Left ventricle myocardium superior (tissue), 1 donor: ENCODE data around the gene PPFIBP1. TPM values are rescaled to one million over a fixed set of nuclear protein-coding genes. Genes with fewer than 3 reads are reported as not detected.
"Not testable (repeated sequence)": the region's sequence is repeated elsewhere in the genome, so short reads cannot be mapped to it uniquely, and the experiment has no call there.

ENCODE experiments used
- ATAC-seq: fragments of 200-7000 bp; cut with Tn5 transposase; one replicate; pipeline ENCODE4 v1.9.1; 2020; ENCODE audit warnings: mild to moderate bottlenecking, moderate library complexity
- DNase-seq: peaks from one replicate; pipeline ENCODE4 v3.0.0-alpha.2; 2020
- intact Hi-C: fragments of 100-400 bp; cut with micrococcal nuclease; formaldehyde crosslinking; loops from one replicate; pipeline ENCODE4 v1.11.0; 2022
- total RNA-seq: library from RNA; stranded (reverse); fragmentation: NEBNext Ultra II Directional; extraction: Animal tissue kit (Norgen Biotek cat#: 25700); gene quantifications from one replicate; pipeline ENCODE4 v1.2.1, GENCODE V29; 2021
- donor health status: DM: no; HTN: yes; CAD: no; lungs with severe emphysema.

Gene PPFIBP1
- total RNA-seq, 1 donor from 2014 or later, result 332 TPM

DNA sequence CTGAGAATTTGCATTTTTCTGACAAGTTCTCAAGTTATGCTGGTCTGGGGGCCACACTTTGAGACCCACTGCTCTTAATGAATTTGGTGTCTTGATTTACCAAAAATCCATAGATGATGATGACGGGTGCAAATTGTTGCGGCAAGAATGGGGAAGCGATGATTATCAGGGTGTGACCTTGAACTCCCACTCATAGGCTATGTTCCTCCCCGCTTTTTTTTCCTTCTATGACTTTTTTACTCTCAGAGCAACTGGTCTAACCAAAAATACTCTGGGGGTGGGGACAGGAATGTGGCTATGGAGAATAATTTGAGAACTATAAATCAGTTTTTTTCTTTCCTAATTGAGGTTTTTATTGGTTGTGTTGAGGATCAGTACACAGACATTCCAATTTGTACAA, 83.6 kb downstream of the PPFIBP1 start:
- ATAC-seq, result no peak

DNA sequence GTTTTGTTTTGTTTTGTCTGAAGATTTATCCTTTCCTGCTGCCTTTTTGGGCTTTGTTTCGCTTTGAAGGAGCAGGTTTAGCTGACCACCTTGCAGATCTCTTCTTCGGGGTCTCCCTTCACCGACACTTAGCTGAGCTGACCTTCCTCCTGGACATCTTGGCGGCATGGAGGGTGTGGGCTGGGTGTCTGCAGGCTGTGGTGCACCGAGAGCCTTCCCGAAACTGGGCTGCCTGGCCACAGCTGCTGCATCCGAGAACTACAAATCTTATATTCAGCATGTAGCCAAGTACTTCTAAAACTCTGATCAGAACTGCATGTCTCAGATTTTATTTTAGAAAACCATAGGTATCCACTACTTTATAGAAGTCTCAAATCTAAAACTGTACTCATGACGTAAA, 84.9 kb downstream of the PPFIBP1 start:
- intact Hi-C loops, result no loop called here
- DNase-seq, result no peak
- ATAC-seq, result peak; percentile 54

More for the DNA sequence above, 83.6 kb downstream of the PPFIBP1 start:
- no peak for DNase-seq
- intact Hi-C loops, result no loop called here

DNA sequence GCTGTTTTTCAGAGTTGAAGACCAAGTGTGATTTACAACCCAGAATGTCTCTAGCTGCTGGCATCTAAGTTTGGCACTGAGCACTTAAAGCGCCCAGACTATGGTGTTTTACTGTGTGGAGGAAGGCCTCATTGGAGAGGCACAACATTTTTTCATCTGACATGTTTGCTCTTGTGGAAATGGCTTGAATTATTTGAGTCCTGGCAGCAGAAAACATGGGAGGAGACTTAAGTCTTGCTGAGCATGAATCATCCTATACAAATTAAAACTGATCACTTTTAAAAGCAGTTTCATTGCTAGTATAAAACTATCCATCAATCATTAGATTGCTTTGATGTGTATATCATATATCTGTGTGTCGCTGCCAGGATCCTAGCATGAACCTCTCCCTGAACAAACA, 86.4 kb downstream of the PPFIBP1 start:
- DNase-seq, result no peak
- ATAC-seq, result peak; percentile 10
- intact Hi-C loops, result no loop called here

DNA sequence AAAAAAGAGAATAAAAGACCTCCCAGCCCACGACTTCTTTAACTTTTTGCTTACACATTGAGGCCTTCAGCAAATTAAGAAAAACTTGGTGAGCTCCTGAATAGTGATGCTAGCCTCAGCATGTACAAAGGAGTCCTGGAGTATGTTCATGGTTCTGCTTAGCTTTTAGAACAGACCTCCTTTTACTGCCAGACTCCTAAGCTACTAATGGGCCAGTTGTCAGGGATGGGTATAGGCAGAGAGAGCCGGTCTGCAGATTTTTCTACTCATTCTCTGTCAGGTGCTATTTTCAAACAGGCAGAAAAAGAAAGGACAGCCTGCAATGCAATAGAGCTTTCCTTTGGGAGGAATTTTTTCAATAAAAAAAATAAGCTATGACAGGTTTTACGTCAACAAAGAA, 90.4 kb downstream of the PPFIBP1 start:
- no peak for DNase-seq
- intact Hi-C loops, result no loop called here
- ATAC-seq, result no peak

DNA sequence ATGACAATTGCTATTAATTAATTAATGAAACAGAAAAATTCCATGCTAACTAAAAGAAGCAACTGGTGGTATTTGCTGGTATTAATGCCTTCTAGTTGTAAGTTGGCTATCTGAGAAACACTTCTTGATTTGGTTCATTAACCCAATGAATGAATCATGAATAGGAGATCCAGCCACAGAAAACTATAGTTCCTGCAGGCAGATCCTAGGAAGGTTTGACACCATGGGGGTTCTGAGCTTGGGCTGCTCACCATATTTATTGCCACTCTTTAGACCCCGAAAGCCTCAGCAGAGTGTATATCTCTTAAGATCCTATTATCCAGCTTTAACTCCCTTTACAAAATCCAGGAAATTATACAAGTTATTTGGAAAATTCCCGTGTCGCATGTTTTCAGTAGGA, 90.9 kb downstream of the PPFIBP1 start:
- DNase-seq (no peak), ATAC-seq (no peak)
- intact Hi-C loops, result no loop called here

DNA sequence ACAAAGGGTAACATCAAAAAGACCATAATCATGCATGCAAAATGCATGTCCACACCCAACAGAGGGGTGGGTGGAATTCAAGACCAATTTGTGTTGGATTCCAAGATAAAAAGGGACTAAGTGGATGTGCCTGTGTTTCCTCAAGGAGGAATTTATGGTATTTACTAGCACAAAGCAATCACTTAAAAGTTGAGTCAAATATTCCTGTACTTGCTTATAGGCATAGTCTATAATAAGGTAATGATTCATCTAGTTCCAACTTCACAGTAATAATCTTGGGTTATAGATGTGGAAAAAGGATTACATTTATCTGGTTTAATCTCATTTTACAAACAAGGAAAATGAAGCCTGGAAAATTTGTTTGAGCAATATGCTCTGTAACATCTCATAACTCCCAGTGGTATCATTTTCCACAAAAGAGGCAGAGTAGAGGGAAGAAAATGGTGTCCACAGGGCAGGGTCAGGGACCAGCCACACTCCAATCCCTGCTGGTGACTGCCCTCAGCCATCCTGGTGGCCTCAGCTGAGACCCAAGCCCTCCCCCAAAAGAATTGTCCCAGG, 91.4 kb downstream of the PPFIBP1 start:
- ATAC-seq (no peak), DNase-seq (no peak)
- intact Hi-C loops, result no loop called here

DNA sequence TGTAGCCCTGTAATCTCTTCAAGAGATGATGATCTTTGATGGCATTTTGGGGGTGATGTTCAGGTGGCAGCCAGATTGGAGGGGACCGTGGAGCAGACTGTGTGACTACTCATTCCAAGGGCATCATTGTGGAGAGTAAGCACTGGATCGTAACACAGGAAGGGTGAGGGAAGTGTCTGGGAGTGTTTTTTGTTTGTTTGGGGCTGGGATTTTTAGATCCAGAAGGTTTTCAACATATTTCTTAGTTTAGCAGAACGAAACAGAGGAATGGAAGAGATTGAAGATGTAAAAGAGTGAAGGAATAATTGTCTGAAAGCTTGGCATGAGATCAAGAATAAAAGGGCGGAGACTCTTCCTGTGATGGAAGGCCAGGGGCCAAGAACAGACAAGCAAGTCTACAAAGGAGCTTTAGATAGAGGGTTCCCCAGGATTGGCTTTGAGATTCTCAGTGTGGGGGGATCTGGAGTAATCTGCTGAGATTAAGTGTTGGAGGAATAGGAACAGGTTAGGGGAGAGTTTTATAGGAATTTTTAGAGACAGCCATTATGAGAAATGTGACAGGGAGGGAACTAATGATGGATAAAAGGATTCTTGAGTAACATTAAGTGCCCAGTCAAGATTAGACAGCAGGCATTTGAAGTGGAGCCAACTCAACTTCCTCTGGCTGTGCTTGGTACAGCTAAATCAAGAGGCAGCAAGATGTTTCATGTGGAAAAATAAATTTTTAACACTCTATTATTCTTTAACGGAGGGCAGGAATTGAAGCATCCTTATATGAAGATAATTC, 92.5 kb downstream of the PPFIBP1 start:
- intact Hi-C loops, result no loop called here
- no peak for DNase-seq
- ATAC-seq, result peak; percentile 36

DNA sequence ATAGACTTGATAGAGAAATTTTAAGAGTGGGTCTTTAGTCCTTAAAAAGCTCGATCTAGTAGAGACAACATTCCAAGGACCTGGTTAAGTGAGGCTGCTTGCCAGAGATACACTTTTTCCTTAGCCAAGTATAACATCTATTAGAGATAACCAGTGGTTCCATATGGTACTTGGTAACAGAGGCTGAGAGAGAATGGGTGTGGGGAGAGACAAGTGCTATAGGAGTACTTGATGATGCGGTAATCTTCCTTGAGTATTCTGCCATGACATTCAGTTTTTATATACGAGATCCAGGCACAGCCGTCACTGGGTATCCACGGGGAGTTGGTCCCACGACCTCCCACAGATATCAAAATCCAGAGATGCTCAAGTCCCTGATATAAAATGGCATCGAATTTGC, 94.8 kb downstream of the PPFIBP1 start:
- ATAC-seq (no peak), DNase-seq (no peak)
- intact Hi-C loops, result no loop called here

DNA sequence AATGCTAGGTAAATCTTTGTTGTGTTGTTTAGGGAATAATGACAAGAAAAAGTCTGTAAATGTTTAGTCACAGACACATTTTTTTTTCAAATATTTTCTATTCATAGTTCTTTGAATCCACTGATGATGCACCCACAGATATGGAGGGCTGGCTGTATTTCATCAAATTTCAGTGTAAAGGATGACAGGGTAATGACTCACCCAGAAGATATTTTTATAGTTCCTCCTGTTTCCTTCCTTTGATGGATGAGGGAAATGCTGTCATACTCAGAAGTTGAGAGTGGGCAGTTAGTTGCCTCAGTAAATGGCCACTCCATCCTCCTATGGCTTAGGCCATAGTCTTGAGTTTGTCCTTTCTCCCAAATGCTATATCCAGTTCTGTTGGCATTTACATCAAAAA, 95.3 kb downstream of the PPFIBP1 start:
- ATAC-seq, result peak; percentile 48
- intact Hi-C loops, result no loop called here
- no peak for DNase-seq

DNA sequence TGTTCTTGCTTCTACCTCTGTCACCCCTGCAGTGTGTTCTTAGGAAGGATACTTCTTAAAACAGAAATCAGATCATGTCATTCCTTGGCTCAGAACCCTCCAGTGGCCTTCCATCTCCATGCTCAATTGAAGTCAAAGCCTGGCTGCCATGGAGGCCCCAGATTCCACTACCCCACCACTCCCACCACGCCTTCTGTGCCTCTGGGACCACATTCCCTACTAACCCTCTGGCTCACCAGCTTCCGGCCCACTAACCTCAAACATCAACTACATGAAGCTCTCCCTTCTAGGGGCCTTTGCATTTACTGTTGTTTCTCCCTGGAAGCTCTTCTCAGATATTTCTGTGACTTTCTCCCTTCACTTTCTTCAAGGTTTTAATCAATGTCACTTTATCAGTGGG, 96.1 kb downstream of the PPFIBP1 start:
- intact Hi-C loops, result no loop called here
- DNase-seq (no peak), ATAC-seq (no peak)

DNA sequence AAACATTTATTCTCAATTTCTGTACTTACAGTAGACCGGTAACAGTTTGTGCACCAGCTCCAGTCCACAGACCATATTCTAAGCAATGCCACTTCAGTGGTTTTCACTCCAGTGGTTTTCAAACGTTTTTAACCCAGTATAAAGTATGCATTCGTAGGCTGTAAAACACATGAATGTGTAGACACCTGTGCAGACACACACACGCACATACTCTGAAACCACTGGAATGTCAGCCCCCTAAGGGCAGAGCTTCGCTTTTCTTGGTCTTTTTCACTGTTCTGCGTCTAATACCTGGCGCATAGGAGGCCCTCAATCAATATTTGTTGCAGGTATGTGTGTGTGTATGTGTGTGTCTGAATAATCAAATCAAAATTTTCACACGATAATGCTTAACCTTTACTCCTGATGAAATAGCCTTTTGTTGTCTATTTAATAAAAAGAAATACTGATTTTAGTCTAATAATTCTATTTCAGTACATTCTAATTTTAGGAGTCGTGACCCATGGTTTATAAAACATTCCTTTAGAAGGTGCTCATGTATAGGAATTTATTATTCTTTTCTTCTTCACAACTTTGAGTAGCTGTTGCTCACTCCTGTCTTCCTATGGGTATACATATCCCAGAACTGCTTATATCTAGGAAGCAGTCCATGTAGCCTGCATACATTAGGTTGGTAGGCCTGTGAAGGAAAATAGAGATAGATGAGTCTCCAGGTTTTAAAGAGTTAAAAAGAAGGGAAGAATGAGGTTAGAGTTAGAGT, 98.6 kb downstream of the PPFIBP1 start:
- ATAC-seq, result no peak
- DNase-seq, result no peak
- intact Hi-C loops, result no loop called here

DNA sequence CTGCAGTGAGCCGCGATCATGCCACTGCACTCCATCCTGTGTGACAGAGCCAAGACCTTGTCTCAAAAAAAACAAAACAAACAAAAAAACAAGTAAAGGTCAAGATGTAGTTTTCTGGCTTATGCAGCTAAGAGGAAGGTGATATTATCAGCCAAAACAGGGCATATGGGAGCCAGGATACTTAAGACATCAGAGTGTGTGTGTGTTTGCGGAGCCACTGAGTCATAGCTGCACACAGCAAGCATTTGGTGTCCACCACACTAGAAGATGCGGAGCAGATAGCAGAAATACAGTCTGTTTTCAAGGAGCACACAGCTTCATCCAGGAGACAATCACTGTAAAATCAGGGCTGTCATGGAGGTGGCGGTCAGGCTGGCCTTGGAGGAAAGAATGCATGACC, 99.6 kb downstream of the PPFIBP1 start:
- ATAC-seq, result no peak
- DNase-seq, result no peak
- intact Hi-C loops, result no loop called here

DNA sequence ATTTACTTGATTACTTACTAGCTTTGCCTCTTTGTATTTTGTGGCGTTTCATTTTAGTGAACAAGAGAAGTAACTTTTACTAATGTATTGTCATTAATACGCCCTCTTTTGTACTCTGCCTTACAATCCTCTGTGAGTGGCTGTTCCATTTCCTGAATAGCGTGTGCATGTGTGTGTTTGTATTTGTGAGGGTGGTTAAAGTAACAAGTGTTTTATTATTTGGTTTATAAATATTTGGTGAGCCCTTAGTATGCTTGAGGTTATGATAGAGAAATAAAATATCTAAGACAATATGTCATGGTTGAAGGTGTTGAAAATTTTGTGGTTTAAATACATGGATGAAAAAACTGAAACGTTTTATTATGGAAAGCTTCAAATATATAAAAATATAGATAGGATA, 100.6 kb downstream of the PPFIBP1 start:
- DNase-seq (no peak), ATAC-seq (no peak)
- intact Hi-C loops, result no loop called here

DNA sequence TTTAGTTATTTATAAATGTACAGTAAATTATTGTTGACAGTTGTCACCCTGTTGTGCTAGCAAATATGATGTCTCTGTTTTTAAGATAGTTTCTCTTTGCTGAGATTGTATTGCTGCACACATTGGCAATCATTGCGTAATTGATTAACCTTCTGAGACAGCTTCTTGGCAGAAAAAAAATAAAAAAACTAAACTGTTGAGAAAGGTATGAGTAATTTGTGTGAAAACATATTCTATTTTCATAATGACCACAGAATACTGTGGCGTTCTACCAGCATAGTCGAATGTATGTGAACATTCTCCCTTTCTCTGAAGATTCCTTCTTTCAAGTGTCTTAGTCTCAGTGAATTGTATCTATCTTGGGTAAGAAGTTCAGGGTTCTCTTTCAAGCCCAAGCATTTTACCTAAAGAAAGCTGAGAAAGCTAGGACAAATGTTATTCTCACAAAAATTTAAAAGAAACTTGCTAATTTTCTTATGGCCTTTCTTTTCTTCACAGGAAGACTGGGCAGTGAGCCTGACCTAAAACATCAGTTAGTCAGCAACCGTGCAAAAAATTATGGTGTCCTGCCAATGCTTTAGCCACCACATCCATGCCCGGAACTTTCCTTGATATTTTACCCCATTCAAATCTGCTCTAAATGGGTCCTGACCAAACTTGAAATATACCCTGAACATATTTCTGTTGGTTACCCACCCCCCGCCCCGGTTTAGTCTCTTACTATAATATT, 103.3 kb downstream of the PPFIBP1 start:
- intact Hi-C loops, result no loop called here
- ATAC-seq (peak; percentile 43), DNase-seq (no peak)

DNA sequence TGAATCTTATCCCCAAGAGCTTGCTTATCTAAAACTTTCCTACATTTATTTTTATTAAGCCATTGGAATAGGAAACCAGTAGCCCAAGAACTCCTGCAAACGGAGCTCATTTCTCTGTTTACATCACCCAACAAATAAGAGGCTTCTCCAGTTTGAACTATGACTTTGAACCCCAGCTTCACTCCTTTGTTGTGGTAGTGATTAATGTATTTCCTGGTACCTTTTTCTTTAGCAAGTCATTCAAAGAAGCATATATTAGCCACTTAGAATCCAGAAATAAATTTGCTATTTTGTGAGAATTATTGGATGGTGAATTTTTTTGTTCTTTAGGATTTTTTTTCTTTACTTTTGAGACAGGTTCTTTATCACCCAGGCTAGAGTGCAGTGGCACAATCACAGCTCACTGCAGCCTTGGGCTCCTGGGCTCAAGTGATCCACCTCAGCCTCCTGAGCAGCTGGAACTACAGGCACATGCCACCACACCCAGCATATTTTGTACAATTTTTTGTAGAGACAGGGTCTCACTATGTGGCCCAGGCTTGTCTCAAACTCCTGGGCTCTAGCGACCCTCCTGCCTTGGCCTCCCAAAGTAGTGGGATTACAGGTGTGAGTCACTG, 104.0 kb downstream of the PPFIBP1 start:
- ATAC-seq, intact Hi-C loops, DNase-seq: not testable (repeated sequence)

DNA sequence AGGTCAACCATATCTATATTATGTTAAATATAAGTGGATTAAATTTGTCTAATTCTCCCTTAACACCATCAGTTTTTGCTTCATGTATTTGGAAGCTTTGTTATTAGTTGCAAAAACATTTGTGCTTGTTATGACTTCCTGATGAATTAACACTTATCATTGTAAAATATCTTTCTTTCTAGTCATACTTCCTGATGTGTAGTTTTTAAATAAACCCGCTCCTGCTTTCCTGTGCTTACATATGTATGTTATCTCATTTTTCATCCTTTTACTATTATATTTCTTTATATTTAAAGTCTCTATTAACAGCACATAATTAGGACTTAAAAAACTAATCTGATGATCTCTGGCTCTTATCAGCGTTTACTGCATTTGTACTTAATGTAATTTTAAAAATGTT, 106.2 kb downstream of the PPFIBP1 start:
- intact Hi-C loops, DNase-seq, ATAC-seq: not testable (repeated sequence)

DNA sequence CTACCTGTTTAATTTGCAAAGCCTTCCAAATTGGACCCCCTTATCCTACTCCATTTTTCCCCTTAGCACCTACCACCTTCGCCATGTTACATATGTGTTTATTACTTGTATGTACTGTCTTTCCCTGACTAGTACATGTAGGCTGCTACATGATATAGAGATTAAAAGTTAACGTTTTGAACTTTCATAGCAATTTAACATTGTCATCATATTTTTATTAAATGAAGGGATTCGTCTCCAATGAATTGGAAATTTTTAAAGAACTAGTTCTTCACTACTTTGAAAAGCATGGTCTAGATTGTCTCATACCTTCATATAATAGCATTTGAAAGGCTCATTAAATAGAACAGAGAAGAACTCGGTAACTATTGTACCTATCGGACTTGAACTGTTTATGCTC, 107.4 kb downstream of the PPFIBP1 start:
- no peak for DNase-seq
- intact Hi-C loops, result no loop called here
- no peak for ATAC-seq

DNA sequence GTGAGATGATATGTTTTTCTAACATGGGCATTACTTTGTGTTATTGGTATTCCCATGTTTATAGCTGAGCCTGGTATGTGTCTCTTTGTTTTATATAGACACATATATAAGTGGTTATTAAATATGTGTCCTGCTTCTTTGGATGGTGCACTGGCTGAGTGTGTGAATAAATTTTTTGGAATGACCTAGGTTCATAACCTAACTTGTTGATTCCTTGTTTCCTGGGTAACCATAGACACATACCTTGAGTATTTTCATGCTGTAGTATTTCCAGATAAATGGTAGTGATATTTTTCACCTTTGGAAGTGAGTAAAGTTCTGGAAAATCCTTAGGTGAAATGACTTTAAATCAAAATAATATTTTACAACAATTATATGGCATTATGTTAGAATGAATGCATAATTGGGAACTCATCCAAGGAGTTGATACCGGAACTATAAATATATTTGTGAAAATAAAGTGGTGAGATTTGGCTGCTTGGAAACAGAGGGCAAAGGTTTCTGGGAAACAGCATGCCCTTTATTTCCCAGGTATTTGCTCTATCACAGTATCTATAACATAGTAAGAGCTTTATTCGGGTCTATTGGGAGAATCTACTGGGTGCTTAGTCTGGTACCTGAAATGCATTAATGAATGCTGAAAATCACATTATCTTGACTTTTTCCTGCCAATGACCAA, 107.9 kb downstream of the PPFIBP1 start:
- intact Hi-C loops, result no loop called here
- DNase-seq, result no peak
- peak; percentile 36 for ATAC-seq
